Right lobe of liver (tissue), 6 donors: ENCODE results near the gene GKN1. TPM values are rescaled to one million over a fixed set of nuclear protein-coding genes. Genes with fewer than 3 reads are reported as not detected.

Experiments used
- ATAC-seq, 4 donors: fragments of 200-7000 bp; cut with Tn5 transposase; one replicate each; pipeline ENCODE4 v1.9.1; 2020; ENCODE audit warnings: mild to moderate bottlenecking in 4 of 4, moderate library complexity in 4 of 4
- DNase-seq, 3 donors: peaks; one replicate each; pipeline ENCODE4 v3.0.0-alpha.2; 2020
- H3K27ac ChIP-seq, 3 donors: fragments of 200-600 bp; one replicate each; pipeline ENCODE4 v1.8.0; 2022
- H3K27me3 ChIP-seq, 2 donors: fragments of 200-600 bp; one replicate each; pipeline ENCODE4 v1.8.0; 2022
- H3K36me3 ChIP-seq, 4 donors: fragments of 200-600 bp; sonication (generic) in 1 of 4; one replicate each; pipeline versions ENCODE4 v1.5.1 to v1.8.0; 2017 to 2022; ENCODE audit warnings: control low read depth in 1 of 4
- H3K4me1 ChIP-seq, 4 donors: fragments of 200-600 bp; sonication (generic) in 1 of 4; one replicate each; pipeline versions ENCODE4 v1.5.1 to v1.8.0; 2017 to 2022; ENCODE audit warnings: control low read depth in 1 of 4
- H3K4me3 ChIP-seq, 3 donors: fragments of 200-600 bp; one replicate each; pipeline ENCODE4 v1.8.0; 2022
- H3K9me3 ChIP-seq, 4 donors: fragments of 200-600 bp; sonication (generic) in 1 of 4; one replicate each; pipeline versions ENCODE4 v1.5.1 to v1.8.0; 2017 to 2022; ENCODE audit warnings: control low read depth in 1 of 4
- POLR2A ChIP-seq: fragments of 450-650 bp; IDR thresholded peaks from one replicate; pipeline ENCODE4 v1.6.1; 2017; ENCODE audit warnings: antibody characterized with exemption, mild to moderate bottlenecking
- WGBS: methylation state at CpG from one replicate; pipeline ENCODE4 v1.1.6; 2018; ENCODE audit warnings: low coverage, low lambda C conversion rate; ENCODE audit not compliant: insufficient coverage; ENCODE audit errors: missing lambda C conversion rate; 5-methylcytosine and 5-hydroxymethylcytosine counted together
- intact Hi-C, 2 donors: fragments of 100-400 bp; cut with DNase I; formaldehyde crosslinking; loops; one replicate each; pipeline versions ENCODE4 v1.11.2 to v1.14.1; 2022
- total RNA-seq, 6 experiments: library from RNA; depleted of rRNA in 2 of 6; stranded (reverse); fragments of >200 nt in 2 of 6; fragmentation: NEBNext Ultra II Directional in 3 of 6; extraction: Animal tissue kit (Norgen Biotek cat#: 25700) in 3 of 6; gene quantifications; one replicate each; pipeline versions ENCODE4 v1.1.0 to v1.2.4, GENCODE V29; 2016 to 2023
- TF ChIP-seq, protein P1 (sequence below), 4 donors: fragments of 200-600 bp in 3 of 4; fragments of 450-650 bp in 1 of 4; IDR thresholded peaks; one replicate each; pipeline versions ENCODE4 v1.5.1 to v1.8.0; 2016 to 2022; ENCODE audit warnings: antibody characterized with exemption in 4 of 4, mild to moderate bottlenecking in 2 of 4
- donor health status: DM: no; HTN: yes; CAD: no.
- donor health status: DM: no; HTN: no; CAD: no.
- donor health status: DM: no; HTN: no; CAD: no.
- donor health status: DM: no; HTN: yes; CAD: no.
- donor health status: DM: no; HTN: yes; CAD: no.

The GKN1 gene
- total RNA-seq, 6 experiments from 2014 or later, result not detected

DNA sequence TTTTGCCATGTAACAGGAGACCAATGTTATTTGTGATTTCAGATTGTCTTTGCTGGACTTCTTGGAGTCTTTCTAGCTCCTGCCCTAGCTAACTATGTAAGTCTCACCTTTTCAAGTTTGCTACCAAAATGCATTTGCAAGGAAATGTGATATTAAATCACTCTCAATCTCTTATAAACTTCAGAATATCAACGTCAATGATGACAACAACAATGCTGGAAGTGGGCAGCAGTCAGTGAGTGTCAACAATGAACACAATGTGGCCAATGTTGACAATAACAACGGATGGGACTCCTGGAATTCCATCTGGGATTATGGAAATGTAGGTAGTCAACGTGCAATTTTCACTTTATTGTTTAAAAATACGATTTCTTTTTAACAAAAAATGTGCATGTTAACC is 3.0 kb downstream of the GKN1 start:
- intact Hi-C loops, result no loop called here
- 62% methylated on average over 4 of the region's 4 CpGs for WGBS

GRCh38 chr2:68978098-68978497 is 3.7 kb downstream of the GKN1 start:
- intact Hi-C loops, result no loop called here
- Histone ChIP-seq H3K27me3 (no peaks in the 10 kb centered on the region), H3K36me3 (no peaks in the 10 kb centered on the region), H3K9me3 (no peaks in the 10 kb centered on the region), H3K27ac (no peak overlapping the region), H3K4me1 (peaks cover 0 to 21% (median 0%) of the 10 kb centered on the region in 4 donors), H3K4me3 (no peak overlapping the region)
- 88% methylated on average over 3 of the region's 3 CpGs for WGBS
- DNase-seq (no peak), ATAC-seq (no peak)
- TF ChIP-seq, protein P1, sequence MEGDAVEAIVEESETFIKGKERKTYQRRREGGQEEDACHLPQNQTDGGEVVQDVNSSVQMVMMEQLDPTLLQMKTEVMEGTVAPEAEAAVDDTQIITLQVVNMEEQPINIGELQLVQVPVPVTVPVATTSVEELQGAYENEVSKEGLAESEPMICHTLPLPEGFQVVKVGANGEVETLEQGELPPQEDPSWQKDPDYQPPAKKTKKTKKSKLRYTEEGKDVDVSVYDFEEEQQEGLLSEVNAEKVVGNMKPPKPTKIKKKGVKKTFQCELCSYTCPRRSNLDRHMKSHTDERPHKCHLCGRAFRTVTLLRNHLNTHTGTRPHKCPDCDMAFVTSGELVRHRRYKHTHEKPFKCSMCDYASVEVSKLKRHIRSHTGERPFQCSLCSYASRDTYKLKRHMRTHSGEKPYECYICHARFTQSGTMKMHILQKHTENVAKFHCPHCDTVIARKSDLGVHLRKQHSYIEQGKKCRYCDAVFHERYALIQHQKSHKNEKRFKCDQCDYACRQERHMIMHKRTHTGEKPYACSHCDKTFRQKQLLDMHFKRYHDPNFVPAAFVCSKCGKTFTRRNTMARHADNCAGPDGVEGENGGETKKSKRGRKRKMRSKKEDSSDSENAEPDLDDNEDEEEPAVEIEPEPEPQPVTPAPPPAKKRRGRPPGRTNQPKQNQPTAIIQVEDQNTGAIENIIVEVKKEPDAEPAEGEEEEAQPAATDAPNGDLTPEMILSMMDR (IDR thresholded peaks at IDR 0.05), result no peak
- no peak for TF ChIP-seq POLR2A

More for the DNA sequence above, 3.0 kb downstream of the GKN1 start:
- Histone ChIP-seq H3K27me3 (no peaks in the 10 kb centered on the region), H3K27ac (no peak overlapping the region), H3K4me3 (no peak overlapping the region), H3K4me1 (peaks cover 0 to 21% (median 0%) of the 10 kb centered on the region in 4 donors), H3K9me3 (no peaks in the 10 kb centered on the region), H3K36me3 (no peaks in the 10 kb centered on the region)
- no peak for DNase-seq
- ATAC-seq, result no peak
- TF ChIP-seq, protein P1 (IDR thresholded peaks at IDR 0.05), result no peak
- TF ChIP-seq POLR2A, result no peak

DNA sequence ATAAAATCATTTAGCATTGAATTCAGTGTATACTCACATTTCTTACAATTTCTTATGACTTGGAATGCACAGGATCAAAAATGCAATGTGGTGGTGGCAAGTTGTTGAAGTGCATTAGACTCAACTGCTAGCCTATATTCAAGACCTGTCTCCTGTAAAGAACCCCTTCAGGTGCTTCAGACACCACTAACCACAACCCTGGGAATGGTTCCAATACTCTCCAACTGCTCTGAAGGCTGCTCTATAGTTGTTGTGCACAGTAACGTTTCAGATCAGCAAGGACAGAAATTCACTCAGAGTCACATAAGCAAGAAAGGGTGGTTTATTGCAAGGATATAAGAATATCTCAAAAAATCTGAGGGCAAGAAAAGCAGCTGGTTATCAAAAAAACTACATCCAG is 6.5 kb downstream of the GKN1 start:
- Histone ChIP-seq H3K27ac (no peak overlapping the region), H3K36me3 (no peaks in the 10 kb centered on the region), H3K4me3 (no peak overlapping the region), H3K27me3 (no peaks in the 10 kb centered on the region), H3K4me1 (peaks cover 0 to 17% (median under 1%) of the 10 kb centered on the region in 4 donors), H3K9me3 (no peaks in the 10 kb centered on the region)
- DNase-seq (no peak), ATAC-seq (no peak)
- TF ChIP-seq, protein P1 (IDR thresholded peaks at IDR 0.05), result no peak
- no peak for TF ChIP-seq POLR2A
- 27% methylated on average over 1 of the region's 1 CpG for WGBS
- intact Hi-C loops, result no loop called here

GRCh38 chr2:68987021-68987503 is 12.6 kb downstream of the GKN1 start:
- no peak for TF ChIP-seq POLR2A
- TF ChIP-seq, protein P1 (IDR thresholded peaks at IDR 0.05), result no peak
- Histone ChIP-seq H3K4me3 (no peak overlapping the region), H3K27ac (peak overlapping the region in 2 of 3 donors; percentile 45 to 89), H3K27me3 (no peaks in the 10 kb centered on the region), H3K36me3 (no peaks in the 10 kb centered on the region), H3K9me3 (no peaks in the 10 kb centered on the region), H3K4me1 (peaks cover 0 to 37% (median 17%) of the 10 kb centered on the region in 4 donors)
- DNase-seq, result peak; percentile 67 to 90 (median 83)
- intact Hi-C loops, result no loop called here
- peak; percentile 89 to 97 (median 93) for ATAC-seq
- 24% methylated on average over 5 of the region's 5 CpGs for WGBS

GRCh38 chr2:68989035-68989434 is 14.6 kb downstream of the GKN1 start:
- H3K4me1 ChIP-seq, result peaks cover 0 to 37% (median 17%) of the 10 kb centered on the region in 4 donors
- peak; percentile 47 to 69 (median 66) for DNase-seq
- intact Hi-C loops, result no loop called here
- peak overlapping the region; percentile 15 to 89 (median 24) for H3K27ac ChIP-seq
- 3% methylated on average over 5 of the region's 5 CpGs for WGBS
- peak; percentile 56 to 73 (median 64) for ATAC-seq
- TF ChIP-seq, protein P1 (IDR thresholded peaks at IDR 0.05), result no peak
- no peak for TF ChIP-seq POLR2A
- H3K9me3 ChIP-seq, result no peaks in the 10 kb centered on the region
- H3K36me3 ChIP-seq, result no peaks in the 10 kb centered on the region
- no peak overlapping the region for H3K4me3 ChIP-seq
- no peaks in the 10 kb centered on the region for H3K27me3 ChIP-seq
